Right lung (tissue), 5 donors: ENCODE measurements around the gene LYSMD3. TPM values are rescaled to one million over a fixed set of nuclear protein-coding genes. Genes with fewer than 3 reads are reported as not detected.

Experiments
- DNase-seq, 2 donors: peaks; one replicate each; pipeline ENCODE4 v3.0.0-alpha.2; 2013
- polyA plus RNA-seq, 5 donors: library from polyadenylated mRNA; unstranded; fragments of 120-200 nt; gene quantifications; one replicate each; pipeline versions ENCODE4 v1.2.1 to v1.2.3, GENCODE V29; 2013; ENCODE audit warnings: inconsistent platforms in 1 of 5, low replicate concordance in 1 of 5; ENCODE audit not compliant: insufficient read length in 5 of 5, insufficient read depth in 1 of 5

LYSMD3 gene
- polyA plus RNA-seq, 5 donors = 21.2 to 37.3 (median 31.4) TPM

GRCh38 chr5:90488791-90489190 is 40.6 kb downstream of the LYSMD3 start:
- DNase-seq = no peak

- DNase-seq = no peak
Observed at GRCh38 chr5:90484540-90484939, 44.8 kb downstream of the LYSMD3 start.

GRCh38 chr5:90483206-90483605 is 46.2 kb downstream of the LYSMD3 start:
- DNase-seq = no peak

GRCh38 chr5:90480699-90481098 is 48.7 kb downstream of the LYSMD3 start:
- DNase-seq = no peak

GRCh38 chr5:90479611-90480385 is 49.6 kb downstream of the LYSMD3 start:
- no peak for DNase-seq

- DNase-seq = no peak
Observed at GRCh38 chr5:90477621-90478215, 51.7 kb downstream of the LYSMD3 start.

- no peak for DNase-seq
Observed at GRCh38 chr5:90477073-90477472, 52.3 kb downstream of the LYSMD3 start.

GRCh38 chr5:90476391-90476790 is 53.0 kb downstream of the LYSMD3 start:
- DNase-seq = no peak

- DNase-seq = no peak
Observed at GRCh38 chr5:90475436-90475980, 53.9 kb downstream of the LYSMD3 start.

GRCh38 chr5:90474235-90475107 is 54.9 kb downstream of the LYSMD3 start, which contains the start of the genes MBLAC2 and POLR3G:
Gene MBLAC2, minus strand, starts transcription at chr5:90474771. Its CDS starts 479 bp downstream, at chr5:90474292.
Gene POLR3G, plus strand, starts transcription at chr5:90474864. Its CDS starts 10,704 bp downstream, at chr5:90485568.
- DNase-seq = peak; percentile 87 to 88

GRCh38 chr5:90473396-90474234 is 55.8 kb downstream of the LYSMD3 start:
- peak in 1 of 2 donors; percentile 29 for DNase-seq

- DNase-seq = no peak
Observed at GRCh38 chr5:90472783-90473395, 56.5 kb downstream of the LYSMD3 start.

Other genes starting within 250 kb of the LYSMD3 start
- gene CETN3, start 119.8 kb downstream of the LYSMD3 start, polyA plus RNA-seq = 100 to 1,000 TPM in 2 of 5 donors, 10 to 100 TPM in 3; 72.1 to 116 (median 94.7) TPM
- gene MBLAC2, start 54.8 kb downstream of the LYSMD3 start, polyA plus RNA-seq = 10 to 100 TPM in 2 of 5 donors, 1 to 10 TPM in 3; 7.0 to 11.0 (median 9.3) TPM
- 1 to 10 TPM; 2.6 to 4.9 (median 3.9) TPM for gene POLR3G, start 54.7 kb downstream of the LYSMD3 start, polyA plus RNA-seq
- gene ADGRV1, start 29.2 kb upstream of the LYSMD3 start, polyA plus RNA-seq = 10 to 100 TPM; 11.8 to 18.9 (median 15.5) TPM